Mucosa of descending colon (tissue), 3 donors: ENCODE results near the gene YIPF3. TPM values are rescaled to one million over a fixed set of nuclear protein-coding genes. Genes with fewer than 3 reads are reported as not detected.

ENCODE experiments used
- ATAC-seq: fragments of 200-7000 bp; cut with Tn5 transposase; one replicate; pipeline ENCODE4 v1.9.1; 2020; ENCODE audit warnings: mild to moderate bottlenecking, moderate library complexity
- DNase-seq, 3 donors: peaks; one replicate each; pipeline ENCODE4 v3.0.0-alpha.2; 2020
- H3K36me3 ChIP-seq: fragments of 200-600 bp; one replicate; pipeline ENCODE4 v1.8.0; 2021; ENCODE audit warnings: low read depth, mild to moderate bottlenecking
- H3K4me1 ChIP-seq: fragments of 200-600 bp; one replicate; pipeline ENCODE4 v1.8.0; 2021; ENCODE audit warnings: low read depth, mild to moderate bottlenecking
- H3K4me3 ChIP-seq: fragments of 200-600 bp; one replicate; pipeline ENCODE4 v1.8.0; 2021; ENCODE audit warnings: mild to moderate bottlenecking
- H3K9me3 ChIP-seq: fragments of 200-600 bp; one replicate; pipeline ENCODE4 v1.8.0; 2021; ENCODE audit warnings: mild to moderate bottlenecking
- intact Hi-C, 2 donors: fragments of 100-400 bp; cut with DNase I in 1 of 2; cut with micrococcal nuclease in 1 of 2; formaldehyde crosslinking; loops; one replicate each; pipeline versions ENCODE4 v1.11.0 to v1.11.1; 2022; cut with DNase I, micrococcal nuclease
- total RNA-seq, 3 donors: library from RNA; stranded (reverse); fragmentation: NEBNext Ultra II Directional in 2 of 3; extraction: Animal tissue kit (Norgen Biotek cat#: 25700) in 2 of 3; gene quantifications; one replicate each; pipeline versions ENCODE4 v1.2.1 to v1.2.4, GENCODE V29; 2021 to 2023
- TF ChIP-seq, protein P1 (sequence below): fragments of 200-600 bp; IDR thresholded peaks from one replicate; pipeline ENCODE4 v1.8.0; 2022; ENCODE audit warnings: antibody characterized with exemption, mild to moderate bottlenecking
- donor health status: DM: no; HTN: no; CAD: no; lungs with moderate emphysema.
- donor health status: DM: no; HTN: no; CAD: no.
- donor health status: DM: no; HTN: yes; CAD: no.

Gene YIPF3
- total RNA-seq, 3 donors from 2014 or later, result 88.4 to 131 (median 105) TPM

DNA sequence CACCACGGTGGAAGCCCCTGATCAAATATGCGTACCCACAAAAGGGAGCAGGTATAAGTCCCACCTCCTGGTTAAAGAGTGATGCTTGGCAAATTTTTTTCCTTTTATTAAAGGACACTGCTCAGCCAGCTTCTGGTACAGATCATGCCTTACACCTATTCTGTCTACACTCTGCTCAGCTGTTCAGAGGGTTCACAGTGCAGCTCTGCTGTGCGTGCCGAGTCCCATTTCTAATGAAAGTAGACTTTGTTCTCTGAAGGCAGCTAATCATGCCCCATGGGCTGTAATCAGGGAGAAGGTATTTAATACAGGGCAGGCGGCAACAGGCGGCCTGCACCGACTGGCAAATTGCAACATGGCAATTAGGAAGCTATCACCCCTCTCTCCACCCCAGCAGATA is 22.9 kb downstream of the YIPF3 start:
- intact Hi-C loops, result no loop called here
- TF ChIP-seq, protein P1, sequence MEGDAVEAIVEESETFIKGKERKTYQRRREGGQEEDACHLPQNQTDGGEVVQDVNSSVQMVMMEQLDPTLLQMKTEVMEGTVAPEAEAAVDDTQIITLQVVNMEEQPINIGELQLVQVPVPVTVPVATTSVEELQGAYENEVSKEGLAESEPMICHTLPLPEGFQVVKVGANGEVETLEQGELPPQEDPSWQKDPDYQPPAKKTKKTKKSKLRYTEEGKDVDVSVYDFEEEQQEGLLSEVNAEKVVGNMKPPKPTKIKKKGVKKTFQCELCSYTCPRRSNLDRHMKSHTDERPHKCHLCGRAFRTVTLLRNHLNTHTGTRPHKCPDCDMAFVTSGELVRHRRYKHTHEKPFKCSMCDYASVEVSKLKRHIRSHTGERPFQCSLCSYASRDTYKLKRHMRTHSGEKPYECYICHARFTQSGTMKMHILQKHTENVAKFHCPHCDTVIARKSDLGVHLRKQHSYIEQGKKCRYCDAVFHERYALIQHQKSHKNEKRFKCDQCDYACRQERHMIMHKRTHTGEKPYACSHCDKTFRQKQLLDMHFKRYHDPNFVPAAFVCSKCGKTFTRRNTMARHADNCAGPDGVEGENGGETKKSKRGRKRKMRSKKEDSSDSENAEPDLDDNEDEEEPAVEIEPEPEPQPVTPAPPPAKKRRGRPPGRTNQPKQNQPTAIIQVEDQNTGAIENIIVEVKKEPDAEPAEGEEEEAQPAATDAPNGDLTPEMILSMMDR, result no peak
- no peak overlapping the region for H3K4me3 ChIP-seq
- ATAC-seq (no peak), DNase-seq (no peak)
- H3K9me3 ChIP-seq, result no peaks in the 10 kb centered on the region
- H3K4me1 ChIP-seq, result peaks cover 7% of the 10 kb centered on the region
- no peaks in the 10 kb centered on the region for H3K36me3 ChIP-seq

DNA sequence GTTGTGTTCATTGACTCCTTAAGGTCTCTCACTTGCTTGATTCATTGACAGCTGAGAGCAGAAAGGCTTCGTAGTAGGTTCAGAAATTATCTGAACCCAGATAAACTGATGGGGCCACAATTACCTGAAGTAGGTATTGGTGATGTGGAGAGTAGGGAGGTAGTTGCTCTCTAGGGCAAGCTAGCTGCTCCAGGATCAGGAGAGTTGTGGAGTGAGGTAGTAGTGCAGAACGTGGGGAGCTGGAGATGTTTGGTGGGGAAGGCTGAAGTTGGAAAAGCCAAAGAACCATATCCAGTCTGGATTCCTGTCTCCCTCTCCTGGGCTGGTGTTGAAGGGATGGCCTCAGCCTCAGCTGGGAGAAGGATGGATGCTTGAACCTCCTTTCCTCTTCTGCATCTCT is 23.5 kb downstream of the YIPF3 start:
- no peaks in the 10 kb centered on the region for H3K9me3 ChIP-seq
- H3K4me3 ChIP-seq, result no peak overlapping the region
- ATAC-seq, result no peak
- peaks cover 7% of the 10 kb centered on the region for H3K4me1 ChIP-seq
- TF ChIP-seq, protein P1, result no peak
- no peaks in the 10 kb centered on the region for H3K36me3 ChIP-seq
- no peak for DNase-seq
- intact Hi-C loops, result no loop called here

GRCh38 chr6:43492673-43493072 is 24.1 kb downstream of the YIPF3 start:
- DNase-seq (no peak), ATAC-seq (no peak)
- Histone ChIP-seq H3K4me3 (no peak overlapping the region), H3K4me1 (peaks cover 7% of the 10 kb centered on the region), H3K9me3 (no peaks in the 10 kb centered on the region), H3K36me3 (no peaks in the 10 kb centered on the region)
- intact Hi-C loops, result no loop called here
- TF ChIP-seq, protein P1, result no peak

GRCh38 chr6:43491750-43492661 is 24.7 kb downstream of the YIPF3 start:
- no peaks in the 10 kb centered on the region for H3K9me3 ChIP-seq
- peaks cover 7% of the 10 kb centered on the region for H3K4me1 ChIP-seq
- DNase-seq (peak; percentile 73 to 76 (median 76)), ATAC-seq (peak; percentile 65)
- TF ChIP-seq, protein P1, result no peak
- no peak overlapping the region for H3K4me3 ChIP-seq
- no peaks in the 10 kb centered on the region for H3K36me3 ChIP-seq
- intact Hi-C loops, result no loop called here

GRCh38 chr6:43490523-43490939 is 26.2 kb downstream of the YIPF3 start:
- intact Hi-C loops, result no loop called here
- TF ChIP-seq, protein P1, result no peak
- no peak overlapping the region for H3K4me3 ChIP-seq
- DNase-seq (no peak), ATAC-seq (no peak)
- H3K36me3 ChIP-seq, result no peaks in the 10 kb centered on the region
- peaks cover 7% of the 10 kb centered on the region for H3K4me1 ChIP-seq
- H3K9me3 ChIP-seq, result no peaks in the 10 kb centered on the region
